ENCODE data around the gene CAMTA1.

GRCh38 chr1:7422081-7422480 lies 636.8 kb downstream of the CAMTA1 start:
- TF ChIP-seq ZNF586 (CRISPR knock-in tag; conservative IDR thresholded peaks at IDR 0.05), result no peak
- TF ChIP-seq, protein P1, sequence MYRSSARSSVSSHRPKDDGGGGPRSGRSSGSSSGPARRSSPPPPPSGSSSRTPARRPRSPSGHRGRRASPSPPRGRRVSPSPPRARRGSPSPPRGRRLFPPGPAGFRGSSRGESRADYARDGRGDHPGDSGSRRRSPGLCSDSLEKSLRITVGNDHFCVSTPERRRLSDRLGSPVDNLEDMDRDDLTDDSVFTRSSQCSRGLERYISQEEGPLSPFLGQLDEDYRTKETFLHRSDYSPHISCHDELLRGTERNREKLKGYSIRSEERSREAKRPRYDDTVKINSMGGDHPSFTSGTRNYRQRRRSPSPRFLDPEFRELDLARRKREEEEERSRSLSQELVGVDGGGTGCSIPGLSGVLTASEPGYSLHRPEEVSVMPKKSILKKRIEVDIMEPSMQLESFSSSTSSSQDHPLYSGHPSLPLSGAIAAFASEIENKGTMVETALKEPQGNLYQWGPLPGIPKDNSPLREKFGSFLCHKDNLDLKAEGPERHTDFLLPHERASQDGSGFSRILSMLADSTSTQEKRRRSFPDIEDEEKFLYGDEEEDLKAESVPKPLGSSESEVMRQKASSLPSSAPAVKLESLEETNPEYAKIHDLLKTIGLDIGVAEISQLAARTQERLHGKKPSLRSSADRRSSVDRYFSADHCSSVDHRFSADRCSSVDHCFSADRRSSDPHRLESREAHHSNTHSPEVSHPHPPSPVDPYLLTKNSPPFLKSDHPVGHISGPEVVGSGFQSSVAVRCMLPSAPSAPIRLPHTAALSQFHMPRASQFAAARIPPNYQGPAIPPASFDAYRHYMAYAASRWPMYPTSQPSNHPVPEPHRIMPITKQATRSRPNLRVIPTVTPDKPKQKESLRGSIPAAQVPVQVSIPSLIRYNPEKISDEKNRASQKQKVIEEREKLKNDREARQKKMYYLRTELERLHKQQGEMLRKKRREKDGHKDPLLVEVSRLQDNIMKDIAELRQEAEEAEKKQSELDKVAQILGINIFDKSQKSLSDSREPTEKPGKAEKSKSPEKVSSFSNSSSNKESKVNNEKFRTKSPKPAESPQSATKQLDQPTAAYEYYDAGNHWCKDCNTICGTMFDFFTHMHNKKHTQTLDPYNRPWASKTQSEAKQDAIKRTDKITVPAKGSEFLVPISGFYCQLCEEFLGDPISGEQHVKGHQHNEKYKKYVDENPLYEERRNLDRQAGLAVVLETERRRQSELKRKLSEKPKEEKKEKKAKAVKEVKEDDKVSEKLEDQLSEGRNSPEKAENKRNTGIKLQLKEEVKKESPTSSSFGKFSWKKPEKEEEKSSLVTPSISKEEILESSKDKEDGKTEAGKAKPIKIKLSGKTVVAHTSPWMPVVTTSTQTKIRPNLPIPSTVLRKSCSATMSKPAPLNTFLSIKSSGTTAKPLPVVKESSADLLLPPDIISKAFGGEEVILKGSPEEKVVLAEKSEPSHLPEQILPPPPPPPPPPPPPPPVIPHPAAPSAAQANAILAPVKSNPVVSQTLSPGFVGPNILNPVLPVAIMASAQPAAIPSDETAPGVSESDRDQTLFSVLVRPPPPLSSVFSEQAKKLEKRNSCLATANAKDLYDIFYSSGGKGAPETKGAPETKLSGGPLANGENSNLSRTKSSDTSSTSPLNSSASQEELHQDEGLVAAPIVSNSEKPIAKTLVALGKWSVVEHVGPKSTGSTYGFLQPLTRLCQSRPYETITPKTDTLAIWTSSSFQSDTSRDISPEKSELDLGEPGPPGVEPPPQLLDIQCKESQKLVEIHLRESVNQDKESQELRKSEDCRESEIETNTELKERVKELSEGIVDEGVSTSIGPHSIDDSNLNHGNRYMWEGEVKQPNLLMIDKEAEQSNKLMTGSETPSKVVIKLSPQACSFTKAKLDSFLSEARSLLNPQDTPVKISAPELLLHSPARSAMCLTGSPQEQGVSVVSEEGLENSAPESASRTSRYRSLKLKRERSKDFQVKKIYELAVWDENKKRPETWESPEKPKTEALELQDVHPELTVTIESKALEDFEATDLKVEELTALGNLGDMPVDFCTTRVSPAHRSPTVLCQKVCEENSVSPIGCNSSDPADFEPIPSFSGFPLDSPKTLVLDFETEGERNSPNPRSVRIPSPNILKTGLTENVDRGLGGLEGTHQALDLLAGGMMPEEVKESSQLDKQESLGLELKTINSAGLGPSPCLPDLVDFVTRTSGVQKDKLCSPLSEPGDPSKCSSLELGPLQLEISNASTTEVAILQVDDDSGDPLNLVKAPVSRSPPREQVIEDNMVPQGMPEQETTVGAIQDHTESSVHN (IDR thresholded peaks at IDR 0.05; ENCODE audit: borderline replicate concordance in 1 of 2, low read depth in 1 of 2), result no peak
- TF ChIP-seq GABPA (tag; conservative IDR thresholded peaks at IDR 0.05; ENCODE audit: low read depth), result no peak
- TF ChIP-seq NCOA6 (IDR thresholded peaks at IDR 0.05), result no peak
- no peak for TF ChIP-seq BRF1 (IDR thresholded peaks at IDR 0.05; ENCODE audit: borderline replicate concordance, extremely low read depth, insufficient read length)
- TF ChIP-seq ZBTB17 (CRISPR knock-in tag; IDR thresholded peaks at IDR 0.05), result no peak
- TF ChIP-seq PBX2 (CRISPR knock-in tag; IDR thresholded peaks at IDR 0.05; ENCODE audit: low read depth), result no peak
- TF ChIP-seq PBX2 (tag; conservative IDR thresholded peaks at IDR 0.05; ENCODE audit: low read depth), result no peak
- no peak for TF ChIP-seq LCOR (CRISPR knock-in tag; IDR thresholded peaks at IDR 0.05)
- TF ChIP-seq MCM5 (IDR thresholded peaks at IDR 0.05; ENCODE audit: low read depth), result no peak
- TF ChIP-seq, protein P2, sequence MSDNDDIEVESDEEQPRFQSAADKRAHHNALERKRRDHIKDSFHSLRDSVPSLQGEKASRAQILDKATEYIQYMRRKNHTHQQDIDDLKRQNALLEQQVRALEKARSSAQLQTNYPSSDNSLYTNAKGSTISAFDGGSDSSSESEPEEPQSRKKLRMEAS (CRISPR knock-in tag; IDR thresholded peaks at IDR 0.05), result no peak
- TF ChIP-seq CTCF (IDR thresholded peaks at IDR 0.05 in 2 of 3, conservative IDR thresholded peaks at IDR 0.05 in 1 of 3; ENCODE audit: insufficient read depth in 2 of 3, low read depth in 1 of 3, low read length in 3 of 3), result no peak
- TF ChIP-seq POLR2A (conservative IDR thresholded peaks at IDR 0.05), result no peak
